Measurements from ENCODE around the gene KCNIP1.
"Not testable (repeated sequence)": the region's sequence is repeated elsewhere in the genome, so short reads cannot be mapped to it uniquely, and the experiment has no call there.

The KCNIP1 gene

DNA sequence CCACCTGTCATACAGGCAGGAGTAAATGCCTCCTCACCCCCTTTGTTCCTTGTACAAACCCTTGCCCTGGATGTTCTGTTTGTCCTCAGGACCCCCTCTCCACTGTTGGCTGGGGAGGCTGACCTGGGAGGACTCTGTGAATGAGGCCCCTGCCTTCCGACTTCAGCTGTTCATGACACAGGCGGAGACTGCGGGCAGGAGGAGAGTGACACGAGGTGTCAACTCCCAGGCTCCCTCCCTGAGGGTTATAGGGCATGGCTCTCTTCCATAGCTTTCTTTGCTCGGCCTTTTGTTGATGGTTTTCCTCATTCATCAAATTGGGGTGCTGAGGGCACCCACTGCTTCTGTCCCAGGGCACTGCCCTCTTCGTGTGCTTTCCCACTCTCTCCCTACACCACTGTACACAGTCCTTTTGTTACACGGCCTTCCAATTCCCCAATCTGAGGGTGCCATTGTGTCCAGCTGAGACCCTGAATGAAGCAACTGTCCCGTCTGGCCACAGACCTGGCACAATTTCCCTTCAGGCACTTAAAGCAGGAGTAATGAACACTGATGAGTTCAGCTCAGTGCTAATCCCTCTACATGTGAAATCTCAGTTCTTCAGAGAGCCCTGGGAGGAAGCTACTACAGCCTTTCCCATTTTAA lies 33.8 kb downstream of the KCNIP1 start:
- DNase-seq (ENCODE audit: low read depth), result no peak

- no peak for DNase-seq (ENCODE audit: low read depth)
Observed at GRCh38 chr5:170538096-170538465, 34.3 kb downstream of the KCNIP1 start.

GRCh38 chr5:170538696-170539586 lies 35.1 kb downstream of the KCNIP1 start:
- no peak for DNase-seq (ENCODE audit: low read depth)

DNA sequence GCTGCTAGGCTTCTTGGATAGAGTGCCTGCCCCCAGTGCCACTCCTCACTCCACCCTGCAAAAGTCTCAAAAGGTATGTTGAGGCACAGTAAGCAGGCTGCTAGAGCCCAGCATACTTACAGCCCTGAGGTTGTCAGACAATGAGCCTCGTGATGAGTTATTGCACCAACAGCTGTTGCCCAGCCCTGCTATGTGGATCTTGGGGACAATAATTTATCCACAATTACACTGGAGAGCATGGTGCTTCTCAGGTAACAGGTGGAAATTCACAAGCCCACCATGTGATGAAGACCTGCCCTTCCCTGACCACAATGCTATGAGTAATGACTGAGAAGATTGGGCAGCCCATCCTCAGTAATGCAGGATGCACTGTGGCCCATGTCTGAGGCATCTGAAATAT lies 36.5 kb downstream of the KCNIP1 start:
- DNase-seq (ENCODE audit: low read depth), result no peak

GRCh38 chr5:170541146-170541769 lies 37.4 kb downstream of the KCNIP1 start:
- no peak for DNase-seq (ENCODE audit: low read depth)

DNA sequence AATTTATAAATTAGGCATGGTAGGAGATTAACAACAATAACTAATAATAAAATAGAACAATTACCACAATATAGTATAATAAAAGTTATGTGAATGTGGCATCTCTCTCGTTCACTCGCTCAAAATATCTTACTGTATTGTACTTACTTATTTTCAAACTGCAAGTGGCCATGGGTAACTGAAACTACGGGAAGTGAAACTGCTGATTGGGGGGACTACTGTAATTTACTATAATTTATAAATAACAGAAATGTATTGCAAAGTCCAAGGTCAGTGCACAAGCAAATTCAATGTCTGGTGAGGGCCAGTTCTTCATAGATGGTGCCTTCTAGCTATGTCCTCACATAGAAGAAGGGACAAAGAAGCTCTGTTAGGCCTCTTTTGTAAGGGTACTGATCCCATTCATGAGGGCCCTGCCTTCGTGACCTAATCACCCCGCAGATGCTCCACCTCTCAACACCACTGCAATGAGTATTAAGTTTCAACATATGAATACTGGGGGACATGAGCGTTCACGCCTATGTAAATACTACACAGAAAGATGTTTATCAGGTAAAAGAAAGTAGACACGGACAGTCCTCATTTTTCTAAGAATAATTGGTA lies 39.0 kb downstream of the KCNIP1 start:
- DNase-seq (ENCODE audit: low read depth), result no peak

DNA sequence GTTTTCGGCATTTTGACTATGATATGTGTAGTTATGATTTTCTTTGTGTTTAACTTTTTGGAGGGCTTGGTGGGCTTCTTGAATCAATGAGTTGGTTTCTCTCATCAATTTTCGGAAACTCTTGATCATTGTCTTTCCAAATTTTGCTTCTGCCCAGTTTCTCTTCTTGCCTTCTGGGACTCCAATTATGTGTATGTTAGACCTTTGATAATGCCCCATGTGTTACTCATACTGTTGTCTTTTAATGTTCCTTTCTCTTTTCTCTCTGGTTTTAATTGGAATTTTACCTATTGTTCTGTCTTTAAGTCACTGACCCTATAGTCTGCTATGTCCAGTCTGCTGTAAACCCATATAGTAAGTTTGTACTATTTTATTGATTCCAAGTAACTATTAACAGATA lies 41.5 kb downstream of the KCNIP1 start:
- DNase-seq (ENCODE audit: low read depth), result no peak

GRCh38 chr5:170545811-170546210 lies 42.0 kb downstream of the KCNIP1 start:
- DNase-seq (ENCODE audit: low read depth), result no peak

- DNase-seq (ENCODE audit: low read depth), result no peak
Observed at GRCh38 chr5:170546282-170546681, 42.5 kb downstream of the KCNIP1 start.

DNA sequence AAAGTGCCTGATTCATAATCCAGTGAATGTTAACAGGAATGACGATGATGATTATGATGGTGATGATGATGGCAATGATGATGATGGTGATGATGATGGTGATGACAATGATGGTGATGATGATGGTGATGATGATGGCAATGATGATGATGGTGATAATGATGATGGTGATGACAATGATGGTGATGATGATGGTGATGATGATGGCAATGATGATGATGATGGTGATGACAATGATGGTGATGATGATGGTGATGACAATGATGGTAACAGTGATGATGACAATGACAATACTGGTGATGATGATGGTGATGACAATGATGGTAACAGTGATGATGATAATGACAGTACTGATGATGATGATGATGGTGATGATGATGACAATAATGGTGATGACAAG lies 46.6 kb downstream of the KCNIP1 start:
- not testable (repeated sequence) for DNase-seq (ENCODE audit: low read depth)

GRCh38 chr5:170551076-170551475 lies 47.3 kb downstream of the KCNIP1 start:
- no peak for DNase-seq (ENCODE audit: low read depth)

GRCh38 chr5:170551622-170552021 lies 47.8 kb downstream of the KCNIP1 start:
- no peak for DNase-seq (ENCODE audit: low read depth)

DNA sequence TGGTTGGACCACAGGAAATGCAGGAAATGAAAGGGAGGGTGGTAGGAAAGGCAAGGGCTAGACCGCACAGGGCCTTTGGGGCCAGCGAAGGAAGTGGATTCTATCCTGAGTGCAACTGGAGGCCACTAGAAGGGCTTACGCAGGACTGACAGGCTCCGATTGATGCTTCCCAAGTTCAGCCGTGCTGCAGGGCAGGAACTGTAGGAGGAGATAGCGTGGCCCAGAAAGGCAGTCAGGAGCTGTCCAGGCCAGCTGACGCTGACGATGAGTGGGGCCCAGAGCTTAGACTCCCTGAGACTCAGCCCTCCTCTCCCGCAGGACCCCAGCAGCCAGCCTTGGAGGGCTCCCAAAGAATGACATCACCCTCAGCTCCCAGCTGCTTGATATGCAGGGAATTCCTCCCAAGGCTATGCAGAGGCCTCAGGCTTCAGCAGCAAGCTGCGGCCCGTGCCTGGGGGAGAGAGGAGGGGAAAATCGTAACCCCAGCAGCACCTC lies 48.8 kb downstream of the KCNIP1 start:
- no peak for DNase-seq (ENCODE audit: low read depth)

DNA sequence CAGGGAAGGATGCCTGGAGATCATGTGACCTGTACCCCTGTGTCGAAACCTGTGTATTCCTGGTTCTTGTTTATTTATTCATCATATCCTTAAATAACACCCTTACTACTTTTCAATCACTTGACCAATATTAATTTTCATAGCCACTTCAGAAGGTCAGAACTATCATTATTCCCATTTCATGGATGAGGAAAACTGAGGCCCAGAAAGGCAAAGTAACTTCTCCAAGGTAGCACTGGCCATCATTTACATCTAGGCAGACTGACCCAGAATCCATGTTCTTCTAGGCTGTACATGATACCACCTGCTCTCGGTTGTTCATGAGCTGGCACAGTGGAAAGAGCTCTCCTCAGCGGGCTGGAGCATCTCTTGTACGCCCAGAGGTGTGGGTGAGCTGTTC lies 49.4 kb downstream of the KCNIP1 start:
- DNase-seq (ENCODE audit: low read depth), result no peak

DNA sequence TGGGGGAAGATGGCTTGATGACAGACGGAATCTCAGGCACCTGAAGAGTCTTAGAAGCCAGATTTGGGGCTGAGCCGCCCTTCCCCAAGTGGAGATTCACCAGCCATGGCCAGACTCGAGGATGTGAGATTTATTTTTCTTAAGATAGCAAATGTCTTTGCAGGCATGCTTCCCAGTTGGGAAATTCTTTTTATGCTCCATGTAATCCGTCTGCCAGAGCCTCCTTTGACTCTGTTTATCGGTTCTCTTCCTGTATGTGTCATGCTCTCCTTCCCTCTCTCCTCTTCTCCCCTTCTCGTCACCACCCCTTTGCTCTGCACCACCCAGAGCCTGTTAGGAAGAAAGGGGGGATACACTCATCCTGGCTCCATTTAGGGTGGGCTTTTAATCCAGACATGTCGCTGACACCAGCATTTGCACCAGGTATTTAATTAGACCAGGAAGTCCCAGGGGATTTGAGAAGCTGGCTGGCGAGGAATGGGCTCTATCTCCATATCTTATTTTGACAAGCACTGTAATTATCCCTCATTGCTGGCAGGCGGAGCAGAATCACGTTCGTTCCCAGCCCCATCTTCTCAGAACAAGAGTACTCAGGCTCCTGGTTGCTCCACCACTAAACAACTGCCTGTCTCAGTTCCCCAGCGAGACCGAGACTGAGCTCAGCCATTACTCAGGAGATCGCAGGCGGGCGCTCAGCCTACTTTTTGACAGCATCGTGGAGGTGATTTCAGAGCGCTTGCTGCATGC lies 50.9 kb downstream of the KCNIP1 start:
- DNase-seq (ENCODE audit: low read depth), result no peak

GRCh38 chr5:170557314-170557713 lies 53.5 kb downstream of the KCNIP1 start:
- no peak for DNase-seq (ENCODE audit: low read depth)

- no peak for DNase-seq (ENCODE audit: low read depth)
Observed at GRCh38 chr5:170559296-170559695, 55.5 kb downstream of the KCNIP1 start.

- DNase-seq (ENCODE audit: low read depth), result no peak
Observed at GRCh38 chr5:170560938-170561337, 57.1 kb downstream of the KCNIP1 start.

DNA sequence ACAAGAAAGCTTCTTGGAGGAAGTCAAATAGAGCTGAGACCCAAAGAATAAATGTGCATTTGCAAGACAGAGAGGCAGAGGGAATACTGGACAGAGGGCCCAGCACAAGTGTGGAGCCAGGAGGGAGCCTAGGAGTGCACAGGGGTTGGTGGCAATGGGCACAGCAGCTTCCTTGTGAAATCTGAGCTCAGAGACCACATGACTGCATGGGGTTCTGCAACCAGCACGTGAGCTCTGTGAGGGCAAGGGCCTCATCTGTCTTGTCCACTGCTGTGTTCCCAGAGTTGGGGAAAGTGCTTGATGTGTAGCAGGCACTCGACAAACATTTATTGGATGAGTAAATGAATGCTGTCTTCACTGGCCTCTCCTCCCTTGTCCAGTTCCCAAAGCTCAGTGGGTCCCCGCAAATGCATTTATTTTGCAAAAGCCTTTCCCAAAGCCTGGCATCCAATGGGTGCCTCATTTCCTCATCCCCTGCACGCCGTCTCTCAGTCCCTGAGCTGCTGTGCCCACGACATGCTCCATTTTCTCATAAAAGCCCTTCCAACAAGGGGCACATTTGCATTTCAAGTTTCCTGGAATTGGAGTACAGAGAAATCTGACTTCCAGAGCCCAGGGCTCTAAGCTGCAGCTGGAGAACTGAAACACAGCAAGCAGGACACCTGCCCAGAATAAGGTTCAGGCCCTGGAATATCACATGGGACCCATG lies 58.5 kb downstream of the KCNIP1 start:
- DNase-seq (ENCODE audit: low read depth), result no peak

- no peak for DNase-seq (ENCODE audit: low read depth)
Observed at GRCh38 chr5:170562875-170563228, 59.0 kb downstream of the KCNIP1 start.

GRCh38 chr5:170563824-170564567 lies 60.2 kb downstream of the KCNIP1 start:
- no peak for DNase-seq (ENCODE audit: low read depth)
